Dedifferentiated amniotic fluid mesenchymal stem cell (primary cell): ENCODE data around the gene VPS25.
A peak's percentile ranks its signal among the peaks of the same experiment; 100 is the strongest.
"Not testable (repeated sequence)": the region's sequence is repeated elsewhere in the genome, so short reads cannot be mapped to it uniquely, and the experiment has no call there.

Experiments used
- DNase-seq: peaks from one replicate; pipeline ENCODE4 v3.0.0-alpha.2; 2016; ENCODE audit errors: extremely low spot score

The VPS25 gene

DNA sequence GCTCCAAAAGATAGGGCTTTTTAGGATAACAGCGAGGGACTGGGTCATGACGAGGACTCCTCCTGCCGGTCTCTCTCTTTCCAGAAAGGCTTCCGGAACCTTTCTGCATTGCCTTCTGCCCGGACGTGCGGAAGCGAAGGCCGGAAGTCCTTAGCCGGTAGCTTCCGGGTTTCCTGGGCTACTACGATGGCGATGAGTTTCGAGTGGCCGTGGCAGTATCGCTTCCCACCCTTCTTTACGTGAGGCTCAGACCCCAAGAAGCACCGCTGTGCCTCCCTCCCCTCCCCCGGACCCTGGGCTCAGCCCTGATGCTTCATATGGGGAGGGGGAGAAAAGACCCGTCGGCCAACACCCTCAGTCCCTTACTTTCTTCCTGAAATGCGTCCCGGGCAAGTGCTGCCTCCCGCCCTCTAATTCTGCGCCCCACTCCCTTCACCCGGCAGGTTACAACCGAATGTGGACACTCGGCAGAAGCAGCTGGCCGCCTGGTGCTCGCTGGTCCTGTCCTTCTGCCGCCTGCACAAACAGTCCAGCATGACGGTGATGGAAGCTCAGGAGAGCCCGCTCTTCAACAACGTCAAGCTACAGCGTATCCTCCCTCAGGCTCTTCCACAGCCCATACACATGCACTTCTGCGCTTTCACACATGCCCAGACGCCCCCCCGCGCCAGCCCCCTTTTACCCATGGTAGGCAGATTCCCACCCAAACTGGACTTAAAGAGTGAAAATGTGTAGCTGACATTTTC is at the start of gene VPS25:
Gene VPS25, plus strand, starts transcription at position 160 of the 746 bp plus-strand sequence. Its CDS starts 27 bp downstream, at position 187.
- peak; percentile 73 for DNase-seq

- no peak for DNase-seq
Measured at GRCh38 chr17:42723636-42724035, 49.6 kb upstream of the VPS25 start.

- DNase-seq, result no peak
Measured at GRCh38 chr17:42725143-42725542, 48.1 kb upstream of the VPS25 start.

GRCh38 chr17:42740699-42741098 is 32.5 kb upstream of the VPS25 start:
- DNase-seq, result no peak

- not testable (repeated sequence) for DNase-seq
Measured at GRCh38 chr17:42742916-42743315, 30.3 kb upstream of the VPS25 start.

DNA sequence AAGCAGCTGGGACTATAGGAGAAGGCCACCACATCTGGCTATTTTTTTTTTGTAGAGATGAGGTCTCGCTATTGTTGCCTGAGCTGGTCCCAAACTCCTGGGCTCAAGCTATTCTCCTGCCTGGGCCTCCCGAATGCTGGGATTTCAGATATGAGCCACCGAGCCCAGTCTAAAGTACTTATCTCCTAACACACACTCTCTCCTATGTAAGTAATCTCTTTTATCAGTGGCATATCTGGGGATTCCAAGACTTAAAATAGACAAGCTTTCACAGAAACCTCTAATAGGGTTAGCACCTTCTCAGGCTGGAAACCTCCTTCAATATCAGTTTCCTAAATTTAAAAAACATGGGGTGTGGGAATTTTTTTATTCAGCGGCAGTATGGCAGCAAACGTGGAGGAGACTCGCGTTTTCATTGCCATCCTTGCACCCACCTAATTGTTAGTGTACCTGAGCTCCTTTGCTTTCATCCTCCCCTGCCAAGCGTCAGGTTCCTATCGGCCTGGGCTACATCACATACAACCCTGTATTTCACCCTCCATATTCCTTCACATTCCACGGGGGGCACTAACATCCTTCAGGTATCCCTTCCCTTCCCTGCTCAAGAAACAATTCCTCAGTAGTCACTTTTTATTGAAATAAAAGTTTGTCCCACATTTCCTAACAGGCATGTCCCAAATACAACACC is 29.5 kb upstream of the VPS25 start:
- no peak for DNase-seq

DNA sequence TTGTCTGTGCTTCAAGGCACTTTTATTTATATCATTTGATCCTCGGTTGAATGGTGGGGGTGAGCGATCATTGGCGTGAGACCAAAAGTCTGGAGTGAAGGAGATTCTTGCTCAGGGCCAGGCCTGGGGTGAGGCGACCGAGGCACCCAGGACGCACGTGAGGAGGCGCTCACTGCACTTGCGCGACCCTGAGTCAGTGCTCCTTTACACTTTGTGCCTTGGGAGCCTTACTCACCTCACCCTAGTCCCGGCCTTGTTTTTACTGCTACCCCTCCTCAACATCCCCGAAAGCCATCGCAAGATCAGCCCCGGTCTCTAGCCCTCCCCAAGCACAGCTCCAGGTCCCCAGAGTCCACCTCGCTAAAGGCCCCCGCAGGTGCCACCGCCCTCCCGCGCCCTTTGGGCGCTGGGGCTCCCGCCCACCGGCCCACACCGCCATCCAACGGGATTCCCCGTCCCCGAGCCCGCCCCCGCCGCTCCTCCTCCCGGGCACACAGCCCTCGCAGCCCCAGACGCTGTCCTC is 28.9 kb upstream of the VPS25 start:
- DNase-seq, result no peak

DNA sequence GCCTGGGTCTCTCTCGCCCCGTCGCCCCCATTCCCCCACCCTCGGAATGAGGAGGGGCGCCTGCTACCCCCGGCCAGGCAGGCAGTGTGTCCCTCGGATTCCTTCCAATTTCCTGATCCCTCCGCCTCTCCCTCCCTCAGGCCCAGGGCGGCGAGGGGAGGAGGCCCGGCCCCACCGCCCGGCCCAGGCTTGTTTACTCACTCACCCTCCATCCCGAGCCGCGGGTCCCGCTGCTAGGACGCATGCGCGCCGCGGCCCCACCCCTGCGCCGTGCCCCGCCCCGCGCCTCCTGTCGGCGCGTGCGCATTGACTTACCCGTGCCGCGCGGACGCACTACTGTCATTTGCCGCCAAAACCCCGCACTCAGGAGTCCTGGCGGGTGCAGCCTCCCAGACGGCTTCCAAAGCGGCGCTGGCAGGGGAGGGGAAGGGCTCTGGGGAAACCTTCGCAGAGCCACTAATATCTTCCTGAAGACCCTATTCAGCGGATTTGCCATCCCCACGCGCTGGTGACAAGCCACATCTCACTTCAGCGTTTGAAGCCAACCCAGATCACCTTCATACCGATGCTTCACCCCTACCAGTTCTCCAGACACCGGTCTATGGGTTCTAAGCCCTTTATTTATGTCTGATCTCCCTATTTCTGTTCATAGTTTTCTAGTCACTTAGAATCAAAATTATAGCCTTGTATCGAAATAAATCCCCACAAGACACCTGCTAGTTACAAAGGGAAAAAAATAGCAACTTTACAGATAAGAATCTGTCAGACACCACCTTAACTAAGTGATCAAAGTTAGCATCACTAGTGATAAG is 28.2 kb upstream of the VPS25 start, which contains the start of gene EZH1:
Gene EZH1, minus strand, starts transcription at position 235 of the 812 bp plus-strand sequence. CDS start 16,099 bp downstream, outside the sequence.
- DNase-seq, result peak; percentile 78

DNA sequence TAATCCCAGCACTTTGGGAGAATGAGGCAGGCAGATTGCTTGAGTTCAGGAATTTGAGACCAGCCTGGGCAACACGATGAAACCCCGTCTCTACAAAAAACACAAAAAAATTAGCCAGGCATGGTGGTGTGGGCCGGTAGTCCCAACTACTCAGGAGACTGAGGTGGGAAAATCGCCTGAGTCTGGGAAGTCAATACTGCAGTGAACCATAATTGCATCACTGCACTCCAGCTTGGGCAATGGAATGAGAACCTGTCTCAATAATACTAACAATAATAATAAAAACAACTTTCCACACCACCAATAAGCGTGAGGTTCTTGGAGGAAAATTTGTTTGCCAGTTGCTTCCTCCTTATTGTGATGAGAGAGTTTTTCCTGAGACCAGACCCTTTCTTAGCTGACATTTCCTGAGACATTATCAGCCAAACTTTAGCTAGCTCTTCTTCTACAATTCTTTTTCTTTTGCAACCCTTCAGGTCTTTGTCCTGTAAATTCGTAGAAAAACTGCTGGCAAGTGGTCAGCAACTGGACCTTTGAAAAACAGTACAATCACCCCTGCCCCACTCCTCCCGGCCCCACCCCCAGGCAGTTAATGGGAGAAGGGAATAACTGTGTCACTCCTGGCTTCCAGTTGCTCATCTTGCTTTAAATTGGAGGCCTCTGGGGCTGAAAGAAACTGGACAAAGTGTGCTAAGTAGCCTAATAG is 24.9 kb upstream of the VPS25 start:
- no peak for DNase-seq

DNA sequence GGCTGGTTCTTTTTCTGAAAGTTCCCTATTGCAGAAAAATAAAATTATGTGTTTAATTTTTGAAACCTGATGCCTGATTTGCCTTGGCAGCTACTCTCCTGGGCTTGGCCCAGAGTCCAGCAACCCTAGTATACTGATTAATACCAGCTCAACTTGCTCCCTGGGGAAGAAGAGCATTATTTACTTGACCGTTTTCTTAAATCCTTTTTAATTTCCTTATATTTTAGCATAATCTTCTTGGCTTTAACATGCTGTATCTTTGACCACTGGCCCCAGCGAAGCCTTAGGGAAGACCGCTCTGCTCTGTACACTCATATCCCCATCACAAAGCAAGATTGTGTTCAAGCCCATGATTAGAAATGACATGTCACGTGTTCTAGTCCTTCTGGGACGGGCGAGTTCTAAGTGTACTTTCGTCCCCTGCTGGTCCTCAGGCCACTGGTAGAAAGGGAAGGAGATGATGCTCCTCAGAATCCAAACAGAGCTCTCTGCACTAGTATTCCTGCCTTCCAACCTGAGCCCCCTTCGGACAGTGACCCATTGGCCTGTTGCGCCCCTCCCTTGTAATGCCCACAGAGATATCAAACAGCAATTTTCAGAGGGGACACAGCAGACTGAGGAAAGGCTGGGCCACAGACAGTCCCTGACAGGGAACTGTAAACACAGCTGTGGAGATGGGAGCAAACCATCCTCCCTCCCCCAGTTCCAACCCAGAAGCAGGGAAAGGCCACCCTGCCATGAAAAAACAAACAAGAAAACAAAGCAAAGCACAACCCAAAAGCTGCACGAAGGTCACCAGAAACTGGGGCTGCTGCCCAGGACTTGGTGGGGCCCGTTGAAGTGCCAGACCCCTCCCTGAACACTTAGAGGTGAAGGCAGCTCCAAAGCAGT is 24.1 kb upstream of the VPS25 start:
- no peak for DNase-seq

DNA sequence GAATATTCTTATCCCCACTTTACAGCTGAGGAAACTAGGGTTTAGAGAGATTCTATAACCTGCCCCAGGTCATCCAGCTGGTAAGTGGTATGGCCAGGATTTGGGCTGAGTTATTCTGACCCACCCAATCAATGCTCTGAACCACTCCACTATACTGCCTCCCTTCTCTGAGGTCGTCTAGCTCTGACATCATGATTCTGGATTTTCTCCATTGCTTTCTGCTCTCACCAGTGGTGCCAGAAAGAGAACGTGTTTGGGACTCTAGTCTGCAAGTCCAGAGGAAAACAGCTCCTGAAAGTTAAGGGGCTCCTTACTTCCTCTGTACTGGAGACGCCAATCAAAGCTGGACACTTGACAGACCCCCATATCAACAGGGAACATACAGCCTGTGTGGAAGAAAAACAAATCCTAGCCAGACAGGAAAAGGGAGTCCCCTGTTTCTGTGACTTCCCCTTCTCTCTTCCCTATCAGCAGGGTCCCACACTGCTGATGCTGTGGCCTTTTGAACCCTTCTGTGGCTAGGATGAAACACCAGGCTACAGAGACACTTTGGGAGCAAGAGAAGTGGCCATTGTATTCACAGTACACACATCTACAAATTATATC is 22.4 kb upstream of the VPS25 start:
- DNase-seq, result no peak

GRCh38 chr17:42751628-42752027 is 21.6 kb upstream of the VPS25 start:
- DNase-seq, result no peak

- no peak for DNase-seq
Measured at GRCh38 chr17:42754782-42755181, 18.5 kb upstream of the VPS25 start.

- no peak for DNase-seq
Measured at GRCh38 chr17:42759982-42760651, 13.1 kb upstream of the VPS25 start.

DNA sequence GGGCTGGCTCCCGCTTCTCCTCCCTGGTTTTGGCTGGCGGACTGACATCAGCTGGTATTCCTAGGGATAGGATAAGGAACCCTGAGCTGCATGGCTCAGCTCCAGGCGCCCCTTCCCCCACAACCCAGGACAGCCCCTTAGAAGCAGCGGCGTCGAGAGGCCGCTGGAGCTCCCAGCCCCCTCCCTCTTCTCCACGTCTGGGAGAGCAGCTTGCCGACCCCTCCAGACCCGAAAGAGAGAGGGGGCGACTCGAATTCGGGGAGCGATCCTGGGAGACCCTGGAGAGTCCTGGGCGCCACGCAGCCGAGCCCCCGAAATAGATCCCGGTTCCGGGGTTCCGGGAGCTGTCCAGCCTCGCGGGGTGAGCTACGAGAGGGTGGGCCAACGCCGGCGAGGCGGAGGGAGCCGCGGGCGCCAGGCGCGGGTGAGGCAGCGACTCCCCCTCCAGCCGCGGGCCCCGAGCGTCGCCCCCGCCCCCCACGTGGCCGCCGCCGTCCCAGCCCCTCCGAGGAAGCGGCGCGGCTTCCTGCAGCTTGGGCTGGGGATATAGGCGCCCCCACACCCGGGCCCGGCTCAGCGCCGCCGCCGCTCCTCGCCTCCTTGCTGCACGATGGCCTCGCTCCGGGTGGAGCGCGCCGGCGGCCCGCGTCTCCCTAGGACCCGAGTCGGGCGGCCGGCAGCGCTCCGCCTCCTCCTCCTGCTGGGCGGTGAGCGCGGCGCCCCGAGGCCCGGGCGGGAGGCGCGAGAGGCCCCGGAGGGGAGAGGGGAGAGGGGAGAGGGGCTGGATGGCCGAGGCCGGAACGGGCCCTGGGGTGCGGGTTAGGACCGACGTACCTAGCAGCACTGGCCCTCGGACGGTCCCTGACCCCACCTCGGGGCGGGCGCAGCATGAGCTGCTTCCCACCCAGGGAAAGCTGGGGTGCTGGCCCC is 12.3 kb upstream of the VPS25 start, which contains the start of gene RAMP2:
Gene RAMP2, plus strand, starts transcription at position 576 of the 930 bp plus-strand sequence. Its CDS starts 35 bp downstream, at position 611.
- no peak for DNase-seq

GRCh38 chr17:42761638-42762037 is 11.6 kb upstream of the VPS25 start:
- no peak for DNase-seq

DNA sequence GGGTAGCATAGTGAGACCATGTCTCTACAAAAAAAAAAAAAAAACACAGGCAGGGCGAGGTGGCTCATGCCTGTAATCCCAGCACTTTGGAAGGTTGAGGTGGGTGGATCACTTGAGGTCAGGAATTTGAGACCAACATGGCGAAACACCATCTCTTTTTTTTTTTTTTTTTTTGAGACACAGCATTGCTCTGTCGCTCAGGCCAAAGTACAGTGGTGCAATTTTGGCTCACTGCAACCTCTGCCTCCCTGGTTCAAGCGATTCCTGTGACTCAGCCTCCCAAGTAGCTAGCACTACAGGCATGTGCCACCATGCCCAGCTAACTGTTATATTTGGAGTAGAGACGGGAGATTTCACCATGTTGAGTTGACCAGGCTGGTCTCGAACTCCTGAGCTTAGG is 7.1 kb upstream of the VPS25 start:
- DNase-seq, result no peak

- DNase-seq, result no peak
Measured at GRCh38 chr17:42767512-42767911, 5.7 kb upstream of the VPS25 start.
